Medulla oblongata (tissue), 1 donor: ENCODE measurements around the gene TRAF4.
"Not testable (repeated sequence)": the region's sequence is repeated elsewhere in the genome, so short reads cannot be mapped to it uniquely, and the experiment has no call there.

Source experiments
- DNase-seq: peaks from one replicate; pipeline ENCODE4 v3.0.0-alpha.2; 2015; ENCODE audit errors: extremely low spot score

Gene TRAF4

GRCh38 chr17:28792877-28793661 lies 49.3 kb downstream of the TRAF4 start:
- DNase-seq: no peak

- not testable (repeated sequence) for DNase-seq
Measured at GRCh38 chr17:28794846-28795441, 51.1 kb downstream of the TRAF4 start.

- DNase-seq: no peak
Measured at GRCh38 chr17:28796062-28796461, 52.3 kb downstream of the TRAF4 start.
